Lower leg skin (tissue), 3 donors: ENCODE measurements around the gene LRRC27.

Experiments used
- CTCF ChIP-seq, 3 donors: fragments of 450-650 bp; IDR thresholded peaks; one replicate each; pipeline ENCODE4 v1.5.1; 2016; ENCODE audit warnings: antibody characterized with exemption in 3 of 3, mild to moderate bottlenecking in 3 of 3, moderate library complexity in 2 of 3
- POLR2A ChIP-seq, 2 donors: fragments of 450-650 bp; IDR thresholded peaks; one replicate each; pipeline ENCODE4 v1.6.1; 2016 to 2017; ENCODE audit warnings: antibody characterized with exemption in 2 of 2, mild to moderate bottlenecking in 1 of 2, moderate library complexity in 1 of 2

GRCh38 chr10:132283604-132284382 is 48.2 kb upstream of the LRRC27 start:
- no peak for TF ChIP-seq CTCF (IDR thresholded peaks at IDR 0.05)
- TF ChIP-seq POLR2A (IDR thresholded peaks at IDR 0.05), result no peak
